Keratinocyte (primary cell): ENCODE results near the gene CGN. TPM values are rescaled to one million over a fixed set of nuclear protein-coding genes. Genes with fewer than 3 reads are reported as not detected.

Experiments
- DNase-seq: peaks from one replicate; pipeline ENCODE4 v3.0.0-alpha.2; 2011; ENCODE audit warnings: low read depth, missing footprints, low spot score
- FAIRE-seq: peaks from 2 replicates; lab custom pipeline; 2011; peaks lifted over from hg19 to GRCh38; lab: Jason Lieb, UNC
- H2AFZ ChIP-seq: 2 replicates; pipeline ENCODE4 v1.6.0; 2012; ENCODE audit warnings: low read length, control low read depth, inconsistent platforms; ENCODE audit not compliant: control insufficient read depth
- H3K27ac ChIP-seq: 2 replicates; pipeline ENCODE4 v1.5.1; 2011; ENCODE audit warnings: low read length; ENCODE audit not compliant: control insufficient read depth, insufficient read depth
- H3K27me3 ChIP-seq: 3 replicates; pipeline ENCODE4 v1.6.0; 2011; ENCODE audit warnings: low read length; ENCODE audit not compliant: control insufficient read depth, insufficient read depth; ENCODE audit errors: extremely low read depth
- H3K36me3 ChIP-seq, 2 experiments: 2 replicates in 1 of 2; 3 replicates in 1 of 2; pipeline ENCODE4 v1.5.1; 2011; ENCODE audit warnings: low read length in 2 of 2, mild to moderate bottlenecking in 1 of 2; ENCODE audit not compliant: control insufficient read depth in 2 of 2, insufficient read depth in 2 of 2; ENCODE audit errors: extremely low read depth in 1 of 2
- H3K4me1 ChIP-seq: 3 replicates; pipeline ENCODE4 v1.5.1; 2011; ENCODE audit warnings: low read length; ENCODE audit not compliant: control insufficient read depth, insufficient read depth; ENCODE audit errors: extremely low read depth
- H3K4me2 ChIP-seq: 3 replicates; pipeline ENCODE4 v1.6.0; 2011; ENCODE audit warnings: low read depth, low read length; ENCODE audit not compliant: control insufficient read depth, insufficient read depth; ENCODE audit errors: extremely low read depth
- H3K4me3 ChIP-seq, 3 experiments: fragments of 200-600 bp in 1 of 3; sonication (generic) in 1 of 3; 2 replicates in 2 of 3; 3 replicates in 1 of 3; pipeline ENCODE4 v1.5.1; 2011 to 2016; ENCODE audit warnings: low read length in 3 of 3, mild to moderate bottlenecking in 3 of 3, control low read depth in 2 of 3, inconsistent platforms in 1 of 3, low read depth in 1 of 3, mixed read lengths in 1 of 3, mixed run types in 1 of 3, moderate library complexity in 1 of 3; ENCODE audit not compliant: control insufficient read depth in 2 of 3, insufficient read depth in 2 of 3; ENCODE audit errors: extremely low read depth in 1 of 3
- H3K79me2 ChIP-seq: 2 replicates; pipeline ENCODE4 v1.6.0; 2012; ENCODE audit warnings: low read length; ENCODE audit not compliant: control insufficient read depth, insufficient read depth
- H3K9ac ChIP-seq: 3 replicates; pipeline ENCODE4 v1.6.0; 2011; ENCODE audit warnings: low read length; ENCODE audit not compliant: control insufficient read depth, insufficient read depth; ENCODE audit errors: extremely low read depth
- H3K9me1 ChIP-seq: 3 replicates; pipeline ENCODE4 v1.6.0; 2011; ENCODE audit warnings: low read length; ENCODE audit not compliant: control insufficient read depth, insufficient read depth; ENCODE audit errors: extremely low read depth
- H3K9me3 ChIP-seq: 2 replicates; pipeline ENCODE4 v1.5.1; 2012; ENCODE audit warnings: low read depth, low read length; ENCODE audit not compliant: control insufficient read depth
- H4K20me1 ChIP-seq: 3 replicates; pipeline ENCODE4 v1.6.0; 2011; ENCODE audit warnings: low read length; ENCODE audit not compliant: control insufficient read depth, insufficient read depth; ENCODE audit errors: extremely low read depth
- CTCF ChIP-seq, 3 experiments: IDR thresholded peaks in 1 of 3; conservative IDR thresholded peaks in 1 of 3; optimal IDR thresholded peaks in 1 of 3; 2 replicates in 2 of 3; 3 replicates in 1 of 3; pipeline versions ENCODE3 to v1.5.1; 2011; ENCODE audit warnings: low read length in 3 of 3, mild to moderate bottlenecking in 3 of 3, moderate library complexity in 2 of 3, control low read depth in 1 of 3, inconsistent platforms in 1 of 3; ENCODE audit not compliant: insufficient read depth in 2 of 3; ENCODE audit errors: extremely low read depth in 1 of 3
- EZH2 ChIP-seq: IDR thresholded peaks from one replicate; pipeline ENCODE4 v1.6.1; 2012; ENCODE audit warnings: inconsistent platforms, mild to moderate bottlenecking, low read length, moderate library complexity
- dilution Hi-C: fragments of 300-500 bp; cut with MboI; formaldehyde crosslinking; loops from one replicate; pipeline ENCODE4 v1.7.0; 2020; ENCODE audit warnings: low sequenced_read_pairs; ENCODE audit not compliant: extremely low pct_ligation_motif_present
- polyA plus RNA-seq, 5 experiments: library from polyadenylated mRNA; depleted of rRNA in 3 of 5; stranded (reverse) in 3 of 5; stranded (forward) in 1 of 5; unstranded in 1 of 5; fragments of >200 nt; gene quantifications; 1 replicate in 1 of 5; 2 replicates in 3 of 5; 3 replicates in 1 of 5; pipeline versions ENCODE4 v1.2.1 to v1.2.3, GENCODE V29; 2011 to 2012; ENCODE audit warnings: missing spikeins in 2 of 5, low read depth in 1 of 5, low replicate concordance in 1 of 5

CGN gene
- polyA plus RNA-seq, 1 donor (not counting 4 experiments of a cell fraction or from before 2014, with no cell fraction given) = 2.9 TPM

- DNase-seq (no peak), FAIRE-seq (no peak)
- H3K4me1 ChIP-seq = no peaks in the 10 kb centered on the region
- no peaks in the 10 kb centered on the region for H3K79me2 ChIP-seq
- H2AFZ ChIP-seq = no peak overlapping the region
- H3K27ac ChIP-seq = no peak overlapping the region
- TF ChIP-seq CTCF (optimal IDR thresholded peaks at IDR 0.05 in 1 of 3, IDR thresholded peaks at IDR 0.05 in 1 of 3, conservative IDR thresholded peaks at IDR 0.05 in 1 of 3; ENCODE audit: extremely low read depth in 1 of 3, insufficient read depth in 2 of 3, low read length in 3 of 3) (no peak), EZH2 (no peak)
- dilution Hi-C loops = no loop called here
- H3K9ac ChIP-seq = no peak overlapping the region
- H4K20me1 ChIP-seq = no peaks in the 10 kb centered on the region
- no peaks in the 10 kb centered on the region for H3K36me3 ChIP-seq
- no peaks in the 10 kb centered on the region for H3K27me3 ChIP-seq
- H3K9me1 ChIP-seq = no peaks in the 10 kb centered on the region
- no peak overlapping the region for H3K4me3 ChIP-seq
- no peaks in the 10 kb centered on the region for H3K9me3 ChIP-seq
- H3K4me2 ChIP-seq = no peak overlapping the region
Measured at GRCh38 chr1:151485685-151486255, 25.4 kb upstream of the CGN start.

GRCh38 chr1:151486557-151486956 is 24.6 kb upstream of the CGN start:
- Histone ChIP-seq H3K9me1 (no peaks in the 10 kb centered on the region), H3K9me3 (no peaks in the 10 kb centered on the region), H3K4me3 (no peak overlapping the region), H3K36me3 (no peaks in the 10 kb centered on the region), H3K4me2 (no peak overlapping the region), H3K4me1 (no peaks in the 10 kb centered on the region), H2AFZ (no peak overlapping the region), H4K20me1 (no peaks in the 10 kb centered on the region), H3K27ac (no peak overlapping the region), H3K79me2 (no peaks in the 10 kb centered on the region), H3K27me3 (no peaks in the 10 kb centered on the region), H3K9ac (no peak overlapping the region)
- DNase-seq = no peak
- no peak for TF ChIP-seq EZH2
- TF ChIP-seq CTCF (optimal IDR thresholded peaks at IDR 0.05 in 1 of 3, IDR thresholded peaks at IDR 0.05 in 1 of 3, conservative IDR thresholded peaks at IDR 0.05 in 1 of 3; ENCODE audit: extremely low read depth in 1 of 3, insufficient read depth in 2 of 3, low read length in 3 of 3) = no peak
- dilution Hi-C loops = no loop called here
- FAIRE-seq = no peak
